IPS-20b (cell line): ENCODE measurements around the gene ZNF652.
"Not testable (repeated sequence)": the region's sequence is repeated elsewhere in the genome, so short reads cannot be mapped to it uniquely, and the experiment has no call there.

ENCODE experiments used
- H3K27ac ChIP-seq: one replicate; pipeline ENCODE4 v1.5.1; 2013; ENCODE audit warnings: low read length
- H3K27me3 ChIP-seq: 2 replicates; pipeline ENCODE4 v1.6.1; 2013; ENCODE audit warnings: mild to moderate bottlenecking, low read length, inconsistent platforms; ENCODE audit not compliant: insufficient read depth
- H3K36me3 ChIP-seq: 2 replicates; pipeline ENCODE4 v1.6.1; 2013; ENCODE audit warnings: low read depth, mild to moderate bottlenecking, inconsistent platforms, low read length, moderate library complexity; ENCODE audit not compliant: insufficient read depth
- H3K4me1 ChIP-seq: 2 replicates; pipeline ENCODE4 v1.6.1; 2013; ENCODE audit warnings: mild to moderate bottlenecking, control low read depth, inconsistent platforms, low read length, moderate library complexity; ENCODE audit not compliant: insufficient read depth
- H3K4me3 ChIP-seq: 2 replicates; pipeline ENCODE4 v1.5.1; 2013; ENCODE audit warnings: mild to moderate bottlenecking, low read length, inconsistent platforms
- H3K9ac ChIP-seq: 2 replicates; pipeline ENCODE4 v1.6.1; 2013; ENCODE audit warnings: low read depth, mild to moderate bottlenecking, inconsistent platforms, low read length, moderate library complexity
- H3K9me3 ChIP-seq: 2 replicates; pipeline ENCODE4 v1.6.1; 2013; ENCODE audit warnings: mild to moderate bottlenecking, low read depth, low read length, inconsistent platforms; ENCODE audit not compliant: insufficient read depth

ZNF652 gene

GRCh38 chr17:49397586-49397985, 35.5 kb upstream of the ZNF652 start:
- H3K27ac ChIP-seq, result no peak overlapping the region
- H3K9me3 ChIP-seq, result no peaks in the 10 kb centered on the region

GRCh38 chr17:49393491-49394255, 31.6 kb upstream of the ZNF652 start:
- no peaks in the 10 kb centered on the region for H3K27me3 ChIP-seq
- no peaks in the 10 kb centered on the region for H3K9me3 ChIP-seq
- H3K36me3 ChIP-seq, result no peaks in the 10 kb centered on the region
- no peak overlapping the region for H3K4me3 ChIP-seq
- no peaks in the 10 kb centered on the region for H3K4me1 ChIP-seq
- H3K9ac ChIP-seq, result no peak overlapping the region
- H3K27ac ChIP-seq, result no peak overlapping the region

More at GRCh38 chr17:49397586-49397985, 35.5 kb upstream of the ZNF652 start:
- Histone ChIP-seq H3K27me3 (no peaks in the 10 kb centered on the region), H3K4me3 (no peak overlapping the region), H3K36me3 (0 out of 2 replicates have a peak, but pooled peaks cover 6% of the 10 kb centered on the region), H3K4me1 (no peaks in the 10 kb centered on the region), H3K9ac (no peak overlapping the region)

- no peak overlapping the region for H3K27ac ChIP-seq
- no peaks in the 10 kb centered on the region for H3K4me1 ChIP-seq
These were observed 28.7 kb upstream of the ZNF652 start for GRCh38 chr17:49390548-49391324.

GRCh38 chr17:49389514-49390347, 27.7 kb upstream of the ZNF652 start:
- not testable (repeated sequence) for H3K27me3 ChIP-seq, H3K9ac ChIP-seq, H3K27ac ChIP-seq, H3K4me1 ChIP-seq, H3K9me3 ChIP-seq, H3K4me3 ChIP-seq, H3K36me3 ChIP-seq

More at GRCh38 chr17:49390548-49391324, 28.7 kb upstream of the ZNF652 start:
- no peaks in the 10 kb centered on the region for H3K27me3 ChIP-seq
- no peak overlapping the region for H3K4me3 ChIP-seq
- H3K36me3 ChIP-seq, result no peaks in the 10 kb centered on the region
- no peaks in the 10 kb centered on the region for H3K9me3 ChIP-seq
- no peak overlapping the region for H3K9ac ChIP-seq

GRCh38 chr17:49388692-49389513, 26.9 kb upstream of the ZNF652 start:
- no peaks in the 10 kb centered on the region for H3K27me3 ChIP-seq
- H3K9me3 ChIP-seq, result no peaks in the 10 kb centered on the region
- no peak overlapping the region for H3K9ac ChIP-seq
- no peaks in the 10 kb centered on the region for H3K36me3 ChIP-seq
- no peaks in the 10 kb centered on the region for H3K4me1 ChIP-seq
- H3K27ac ChIP-seq, result no peak overlapping the region
- H3K4me3 ChIP-seq, result no peak overlapping the region

- Histone ChIP-seq H3K9ac (no peak overlapping the region), H3K27me3 (no peaks in the 10 kb centered on the region), H3K4me1 (no peaks in the 10 kb centered on the region), H3K27ac (no peak overlapping the region), H3K4me3 (no peak overlapping the region), H3K36me3 (no peaks in the 10 kb centered on the region), H3K9me3 (no peaks in the 10 kb centered on the region)
These were observed 26.2 kb upstream of the ZNF652 start for GRCh38 chr17:49388290-49388640.

GRCh38 chr17:49387498-49388289, 25.6 kb upstream of the ZNF652 start:
- Histone ChIP-seq H3K36me3 (no peaks in the 10 kb centered on the region), H3K4me1 (no peaks in the 10 kb centered on the region), H3K27ac (no peak overlapping the region), H3K9ac (no peak overlapping the region), H3K4me3 (no peak overlapping the region), H3K27me3 (no peaks in the 10 kb centered on the region), H3K9me3 (no peaks in the 10 kb centered on the region)

GRCh38 chr17:49386373-49386772, 24.3 kb upstream of the ZNF652 start:
- Histone ChIP-seq H3K27ac (no peak overlapping the region), H3K4me1 (no peaks in the 10 kb centered on the region)

GRCh38 chr17:49384951-49385350, 22.9 kb upstream of the ZNF652 start:
- Histone ChIP-seq H3K4me1 (no peaks in the 10 kb centered on the region), H3K27ac (no peak overlapping the region), H3K27me3 (no peaks in the 10 kb centered on the region), H3K36me3 (no peaks in the 10 kb centered on the region), H3K4me3 (no peak overlapping the region), H3K9me3 (no peaks in the 10 kb centered on the region), H3K9ac (no peak overlapping the region)

More at GRCh38 chr17:49386373-49386772, 24.3 kb upstream of the ZNF652 start:
- Histone ChIP-seq H3K9me3 (no peaks in the 10 kb centered on the region), H3K36me3 (no peaks in the 10 kb centered on the region), H3K27me3 (no peaks in the 10 kb centered on the region), H3K4me3 (no peak overlapping the region), H3K9ac (no peak overlapping the region)

- Histone ChIP-seq H3K4me3 (no peak overlapping the region), H3K9ac (no peak overlapping the region), H3K27ac (no peak overlapping the region), H3K36me3 (no peaks in the 10 kb centered on the region), H3K4me1 (no peaks in the 10 kb centered on the region), H3K27me3 (no peaks in the 10 kb centered on the region), H3K9me3 (no peaks in the 10 kb centered on the region)
These were observed 21.0 kb upstream of the ZNF652 start for GRCh38 chr17:49383060-49383459.
